IPS-20b (cell line): ENCODE results near the gene PPARA.

Experiments
- H3K27ac ChIP-seq: one replicate; pipeline ENCODE4 v1.5.1; 2013; ENCODE audit warnings: low read length
- H3K27me3 ChIP-seq: 2 replicates; pipeline ENCODE4 v1.6.1; 2013; ENCODE audit warnings: mild to moderate bottlenecking, low read length, inconsistent platforms; ENCODE audit not compliant: insufficient read depth
- H3K36me3 ChIP-seq: 2 replicates; pipeline ENCODE4 v1.6.1; 2013; ENCODE audit warnings: low read depth, mild to moderate bottlenecking, inconsistent platforms, low read length, moderate library complexity; ENCODE audit not compliant: insufficient read depth
- H3K4me1 ChIP-seq: 2 replicates; pipeline ENCODE4 v1.6.1; 2013; ENCODE audit warnings: mild to moderate bottlenecking, control low read depth, inconsistent platforms, low read length, moderate library complexity; ENCODE audit not compliant: insufficient read depth
- H3K4me3 ChIP-seq: 2 replicates; pipeline ENCODE4 v1.5.1; 2013; ENCODE audit warnings: mild to moderate bottlenecking, low read length, inconsistent platforms
- H3K9ac ChIP-seq: 2 replicates; pipeline ENCODE4 v1.6.1; 2013; ENCODE audit warnings: low read depth, mild to moderate bottlenecking, inconsistent platforms, low read length, moderate library complexity
- H3K9me3 ChIP-seq: 2 replicates; pipeline ENCODE4 v1.6.1; 2013; ENCODE audit warnings: mild to moderate bottlenecking, low read depth, low read length, inconsistent platforms; ENCODE audit not compliant: insufficient read depth

The PPARA gene

GRCh38 chr22:46115755-46116490 is 34.4 kb upstream of the PPARA start:
- Histone ChIP-seq H3K9me3 (no peaks in the 10 kb centered on the region), H3K36me3 (no peaks in the 10 kb centered on the region), H3K9ac (no peak overlapping the region), H3K4me3 (no peak overlapping the region), H3K4me1 (no peaks in the 10 kb centered on the region), H3K27ac (no peak overlapping the region), H3K27me3 (no peaks in the 10 kb centered on the region)

GRCh38 chr22:46116491-46116958 is 33.8 kb upstream of the PPARA start:
- no peaks in the 10 kb centered on the region for H3K27me3 ChIP-seq
- H3K9ac ChIP-seq: no peak overlapping the region
- no peaks in the 10 kb centered on the region for H3K4me1 ChIP-seq
- no peak overlapping the region for H3K27ac ChIP-seq
- H3K36me3 ChIP-seq: no peaks in the 10 kb centered on the region
- no peaks in the 10 kb centered on the region for H3K9me3 ChIP-seq
- no peak overlapping the region for H3K4me3 ChIP-seq

- no peaks in the 10 kb centered on the region for H3K4me1 ChIP-seq
- H3K27ac ChIP-seq: no peak overlapping the region
- H3K9me3 ChIP-seq: no peaks in the 10 kb centered on the region
- no peaks in the 10 kb centered on the region; the same call in 1 of the 2 replicates for H3K27me3 ChIP-seq
- H3K4me3 ChIP-seq: no peak overlapping the region
- no peak overlapping the region for H3K9ac ChIP-seq
- H3K36me3 ChIP-seq: no peaks in the 10 kb centered on the region
Measured at GRCh38 chr22:46117206-46118199, 32.8 kb upstream of the PPARA start.

- Histone ChIP-seq H3K36me3 (no peaks in the 10 kb centered on the region), H3K27ac (no peak overlapping the region), H3K27me3 (no peaks in the 10 kb centered on the region; the same call in 1 of the 2 replicates), H3K4me3 (no peak overlapping the region), H3K9me3 (no peaks in the 10 kb centered on the region), H3K9ac (no peak overlapping the region), H3K4me1 (no peaks in the 10 kb centered on the region)
Measured at GRCh38 chr22:46119093-46119728, 31.1 kb upstream of the PPARA start.

- no peak overlapping the region for H3K9ac ChIP-seq
- H3K27me3 ChIP-seq: no peaks in the 10 kb centered on the region; the same call in 1 of the 2 replicates
- H3K4me3 ChIP-seq: no peak overlapping the region
- no peaks in the 10 kb centered on the region for H3K36me3 ChIP-seq
- no peaks in the 10 kb centered on the region for H3K4me1 ChIP-seq
- H3K9me3 ChIP-seq: no peaks in the 10 kb centered on the region
- no peak overlapping the region for H3K27ac ChIP-seq
Measured at GRCh38 chr22:46119729-46120419, 30.5 kb upstream of the PPARA start.

- H3K4me3 ChIP-seq: no peak overlapping the region
- no peaks in the 10 kb centered on the region for H3K9me3 ChIP-seq
- no peak overlapping the region for H3K27ac ChIP-seq
- H3K9ac ChIP-seq: no peak overlapping the region
- H3K27me3 ChIP-seq: no peaks in the 10 kb centered on the region; the same call in 1 of the 2 replicates
- H3K36me3 ChIP-seq: no peaks in the 10 kb centered on the region
- no peaks in the 10 kb centered on the region for H3K4me1 ChIP-seq
Measured at GRCh38 chr22:46120420-46120737, 29.9 kb upstream of the PPARA start.

- Histone ChIP-seq H3K27me3 (no peaks in the 10 kb centered on the region; the same call in 1 of the 2 replicates), H3K27ac (no peak overlapping the region), H3K4me3 (no peak overlapping the region), H3K9ac (no peak overlapping the region), H3K9me3 (no peaks in the 10 kb centered on the region), H3K4me1 (no peaks in the 10 kb centered on the region), H3K36me3 (no peaks in the 10 kb centered on the region)
Measured at GRCh38 chr22:46121079-46121478, 29.2 kb upstream of the PPARA start.

GRCh38 chr22:46121523-46122287 is 28.6 kb upstream of the PPARA start:
- H3K36me3 ChIP-seq: no peaks in the 10 kb centered on the region
- no peak overlapping the region for H3K9ac ChIP-seq
- H3K9me3 ChIP-seq: no peaks in the 10 kb centered on the region
- no peak overlapping the region for H3K27ac ChIP-seq
- no peaks in the 10 kb centered on the region for H3K4me1 ChIP-seq
- no peak overlapping the region for H3K4me3 ChIP-seq
- H3K27me3 ChIP-seq: no peaks in the 10 kb centered on the region; the same call in 1 of the 2 replicates

- Histone ChIP-seq H3K27ac (no peak overlapping the region), H3K27me3 (no peaks in the 10 kb centered on the region; the same call in 1 of the 2 replicates), H3K4me1 (no peaks in the 10 kb centered on the region), H3K9me3 (no peaks in the 10 kb centered on the region), H3K9ac (no peak overlapping the region), H3K4me3 (no peak overlapping the region), H3K36me3 (no peaks in the 10 kb centered on the region)
Measured at GRCh38 chr22:46122511-46122971, 27.8 kb upstream of the PPARA start.

GRCh38 chr22:46122980-46123693 is 27.2 kb upstream of the PPARA start:
- H3K36me3 ChIP-seq: no peaks in the 10 kb centered on the region
- no peak overlapping the region for H3K27ac ChIP-seq
- H3K4me3 ChIP-seq: no peak overlapping the region
- no peaks in the 10 kb centered on the region for H3K4me1 ChIP-seq
- H3K27me3 ChIP-seq: no peaks in the 10 kb centered on the region; the same call in 1 of the 2 replicates
- no peak overlapping the region for H3K9ac ChIP-seq
- H3K9me3 ChIP-seq: no peaks in the 10 kb centered on the region
